Pancreas (tissue), 10 donors: ENCODE data around the gene MCF2L2. TPM values are rescaled to one million over a fixed set of nuclear protein-coding genes. Genes with fewer than 3 reads are reported as not detected.
"Not testable (repeated sequence)": the region's sequence is repeated elsewhere in the genome, so short reads cannot be mapped to it uniquely, and the experiment has no call there.

Experiments used
- ATAC-seq, 4 donors: fragments of 200-7000 bp; cut with Tn5 transposase; one replicate each; pipeline versions ENCODE4 v1.8.0 to v1.9.1; 2020; ENCODE audit warnings: mild to moderate bottlenecking in 4 of 4, moderate library complexity in 4 of 4
- DNase-seq, 6 donors: peaks; one replicate each; pipeline ENCODE4 v3.0.0-alpha.2; 2020
- FAIRE-seq: peaks from 2 replicates; lab custom pipeline; 2012; peaks lifted over from hg19 to GRCh38; lab: Jason Lieb, UNC
- H3K27ac ChIP-seq, 4 donors: fragments of 200-600 bp; sonication (generic); 1 replicate in 3 of 4; 2 replicates in 1 of 4; pipeline versions ENCODE4 v1.5.0 to v1.8.0; 2020
- H3K27me3 ChIP-seq, 4 donors: fragments of 200-600 bp; one replicate each; pipeline ENCODE4 v1.8.0; 2021
- H3K36me3 ChIP-seq, 3 donors: fragments of 200-600 bp; sonication (generic) in 1 of 3; one replicate each; pipeline versions ENCODE4 v1.5.0 to v1.8.0; 2020 to 2021
- H3K4me1 ChIP-seq, 3 donors: fragments of 200-600 bp; one replicate each; pipeline ENCODE4 v1.8.0; 2021
- H3K4me3 ChIP-seq, 4 donors: fragments of 200-600 bp; sonication (generic) in 2 of 4; one replicate each; pipeline versions ENCODE4 v1.5.0 to v1.8.0; 2020 to 2021
- H3K9me3 ChIP-seq, 4 donors: fragments of 200-600 bp; one replicate each; pipeline ENCODE4 v1.8.0; 2021
- CTCF ChIP-seq, 4 donors: fragments of 200-600 bp; sonication (generic) in 3 of 4; IDR thresholded peaks; one replicate each; pipeline versions ENCODE4 v1.5.0 to v1.8.0; 2021; ENCODE audit warnings: antibody characterized with exemption in 4 of 4
- WGBS, 2 donors: extraction: QIAGEN DNeasy Blood & Tissue Kit; methylation state at CpG; one replicate each; pipeline ENCODE4 v1.1.7; 2013; 5-methylcytosine and 5-hydroxymethylcytosine counted together
- intact Hi-C, 3 donors: fragments of 100-400 bp; cut with DNase I; formaldehyde crosslinking; loops; one replicate each; pipeline versions ENCODE4 v1.11.1 to v1.14.2; 2022
- polyA plus RNA-seq, 2 donors: library from polyadenylated mRNA; stranded (reverse); fragments of 200-250 nt; gene quantifications; one replicate each; pipeline ENCODE4 v1.2.3, GENCODE V29; 2013
- total RNA-seq, 6 donors: library from RNA; stranded (reverse); fragmentation: NEBNext Ultra II Directional in 4 of 6; extraction: Animal tissue kit (Norgen Biotek cat#: 25700) in 4 of 6; gene quantifications; one replicate each; pipeline versions ENCODE4 v1.2.1 to v1.2.4, GENCODE V29; 2021 to 2023
- donor health status: healthy with polysubstance abuse.
- donor health status: DM: no; HTN: no; CAD: no; lungs with moderate emphysema.
- donor health status: DM: no; HTN: no; CAD: no.
- donor health status: control.
- donor health status: control.
- donor health status: Bipolar disorder and iron deficiency.
- donor health status: DM: yes; HTN: yes; CAD: no.
- donor health status: DM: no; HTN: no; CAD: no.
- donor health status: DM: no; HTN: no; CAD: no.
- donor health status: DM: yes; HTN: yes; CAD: no.

MCF2L2 gene
- total RNA-seq, result 1 to 10 TPM in 3 of 6 donors, under 1 TPM in 3; 0.54 to 2.0 (median 0.97) TPM
- polyA plus RNA-seq, result 1 to 10 TPM in 1 of 2 donors, under 1 TPM in 1; 0.80 to 1.8 TPM

GRCh38 chr3:183428447-183429211 lies at the start of gene MCF2L2:
TSS of gene MCF2L2 (minus strand) at chr3:183428619. CDS start at chr3:183427977, 642 bp downstream.
- intact Hi-C loops, result no loop called here
- peak; percentile 67 to 85 (median 84) for ATAC-seq
- H3K4me3 ChIP-seq, result peak within 1 kb of the TSS; percentile 52 to 77 (median 66)
- no peak within 1 kb of the TSS for H3K27ac ChIP-seq
- no peak for FAIRE-seq
- 1% methylated on average over 32 to 68 of the region's 68 CpGs for WGBS, 2 donors
- DNase-seq, result peak in 5 of 6 donors; percentile 13 to 77 (median 38)
- H3K9me3 ChIP-seq, result no peaks in the 10 kb centered on the region
- H3K27me3 ChIP-seq, result peaks cover 0 to 4% (median 2%) of the 10 kb centered on the region in 4 donors
- no peaks in the 10 kb centered on the region for H3K36me3 ChIP-seq
- TF ChIP-seq CTCF (IDR thresholded peaks at IDR 0.05), result no peak
- no peaks in the 10 kb centered on the region for H3K4me1 ChIP-seq

- no peak overlapping the region for H3K27ac ChIP-seq
- no peaks in the 10 kb centered on the region for H3K4me1 ChIP-seq
Observed at GRCh38 chr3:183477801-183478456, 49.5 kb upstream of the MCF2L2 start.

GRCh38 chr3:183475764-183476162 lies 47.3 kb upstream of the MCF2L2 start:
- not testable (repeated sequence) for ATAC-seq, H3K27ac ChIP-seq, FAIRE-seq, H3K4me3 ChIP-seq, H3K36me3 ChIP-seq, H3K4me1 ChIP-seq, DNase-seq, H3K27me3 ChIP-seq, H3K9me3 ChIP-seq
- intact Hi-C loops, result loop anchor here in 1 of 3 donors (10.0 kb wide), 1 partner anchor 289 kb away; no protein-coding TSS in a partner anchor
- 94 to 95% methylated on average over 1 of the region's 1 CpG for WGBS, 2 donors

More at GRCh38 chr3:183477801-183478456, 49.5 kb upstream of the MCF2L2 start:
- intact Hi-C loops, result loop anchor here in 1 of 3 donors (10.0 kb wide), 1 partner anchor 287 kb away; no protein-coding TSS in a partner anchor
- H3K36me3 ChIP-seq, result no peaks in the 10 kb centered on the region
- ATAC-seq (no peak), DNase-seq (no peak), FAIRE-seq (no peak)
- H3K9me3 ChIP-seq, result no peaks in the 10 kb centered on the region
- TF ChIP-seq CTCF (IDR thresholded peaks at IDR 0.05), result no peak
- 76 to 79% methylated on average over 8 of the region's 8 CpGs for WGBS, 2 donors
- H3K4me3 ChIP-seq, result no peak overlapping the region
- H3K27me3 ChIP-seq, result no peaks in the 10 kb centered on the region

GRCh38 chr3:183475016-183475763 lies 46.8 kb upstream of the MCF2L2 start:
- no peak overlapping the region for H3K4me3 ChIP-seq
- FAIRE-seq (no peak), ATAC-seq (no peak), DNase-seq (no peak)
- H3K36me3 ChIP-seq, result no peaks in the 10 kb centered on the region
- no peaks in the 10 kb centered on the region for H3K9me3 ChIP-seq
- no peak for TF ChIP-seq CTCF (IDR thresholded peaks at IDR 0.05)
- WGBS, 2 donors, result 50 to 63% methylated on average over 3 of the region's 3 CpGs
- H3K27me3 ChIP-seq, result no peaks in the 10 kb centered on the region
- H3K4me1 ChIP-seq, result no peaks in the 10 kb centered on the region
- no peak overlapping the region for H3K27ac ChIP-seq
- intact Hi-C loops, result loop anchor here in 1 of 3 donors (10.0 kb wide), 1 partner anchor 290 kb away; no protein-coding TSS in a partner anchor

- H3K4me3 ChIP-seq, result no peak overlapping the region
- FAIRE-seq (no peak), DNase-seq (no peak), ATAC-seq (no peak)
- WGBS, 2 donors, result 86 to 87% methylated on average over 2 of the region's 2 CpGs
- intact Hi-C loops, result loop anchor here in 1 of 3 donors (10.0 kb wide), 1 partner anchor 291 kb away; no protein-coding TSS in a partner anchor
- no peaks in the 10 kb centered on the region for H3K36me3 ChIP-seq
- no peak for TF ChIP-seq CTCF (IDR thresholded peaks at IDR 0.05)
- no peak overlapping the region for H3K27ac ChIP-seq
- no peaks in the 10 kb centered on the region for H3K9me3 ChIP-seq
- H3K4me1 ChIP-seq, result no peaks in the 10 kb centered on the region
- no peaks in the 10 kb centered on the region for H3K27me3 ChIP-seq
Observed at GRCh38 chr3:183473969-183474368, 45.5 kb upstream of the MCF2L2 start.
